Keratinocyte (primary cell): Measurements from ENCODE around the gene MRS2. TPM values are rescaled to one million over a fixed set of nuclear protein-coding genes. Genes with fewer than 3 reads are reported as not detected.

Experiments
- DNase-seq: peaks from one replicate; pipeline ENCODE4 v3.0.0-alpha.2; 2011; ENCODE audit warnings: low read depth, missing footprints, low spot score
- FAIRE-seq: peaks from 2 replicates; lab custom pipeline; 2011; peaks lifted over from hg19 to GRCh38; lab: Jason Lieb, UNC
- H2AFZ ChIP-seq: 2 replicates; pipeline ENCODE4 v1.6.0; 2012; ENCODE audit warnings: low read length, control low read depth, inconsistent platforms; ENCODE audit not compliant: control insufficient read depth
- H3K27ac ChIP-seq: 2 replicates; pipeline ENCODE4 v1.5.1; 2011; ENCODE audit warnings: low read length; ENCODE audit not compliant: control insufficient read depth, insufficient read depth
- H3K27me3 ChIP-seq: 3 replicates; pipeline ENCODE4 v1.6.0; 2011; ENCODE audit warnings: low read length; ENCODE audit not compliant: control insufficient read depth, insufficient read depth; ENCODE audit errors: extremely low read depth
- H3K36me3 ChIP-seq, 2 experiments: 2 replicates in 1 of 2; 3 replicates in 1 of 2; pipeline ENCODE4 v1.5.1; 2011; ENCODE audit warnings: low read length in 2 of 2, mild to moderate bottlenecking in 1 of 2; ENCODE audit not compliant: control insufficient read depth in 2 of 2, insufficient read depth in 2 of 2; ENCODE audit errors: extremely low read depth in 1 of 2
- H3K4me1 ChIP-seq: 3 replicates; pipeline ENCODE4 v1.5.1; 2011; ENCODE audit warnings: low read length; ENCODE audit not compliant: control insufficient read depth, insufficient read depth; ENCODE audit errors: extremely low read depth
- H3K4me2 ChIP-seq: 3 replicates; pipeline ENCODE4 v1.6.0; 2011; ENCODE audit warnings: low read depth, low read length; ENCODE audit not compliant: control insufficient read depth, insufficient read depth; ENCODE audit errors: extremely low read depth
- H3K4me3 ChIP-seq, 3 experiments: fragments of 200-600 bp in 1 of 3; sonication (generic) in 1 of 3; 2 replicates in 2 of 3; 3 replicates in 1 of 3; pipeline ENCODE4 v1.5.1; 2011 to 2016; ENCODE audit warnings: low read length in 3 of 3, mild to moderate bottlenecking in 3 of 3, control low read depth in 2 of 3, inconsistent platforms in 1 of 3, low read depth in 1 of 3, mixed read lengths in 1 of 3, mixed run types in 1 of 3, moderate library complexity in 1 of 3; ENCODE audit not compliant: control insufficient read depth in 2 of 3, insufficient read depth in 2 of 3; ENCODE audit errors: extremely low read depth in 1 of 3
- H3K79me2 ChIP-seq: 2 replicates; pipeline ENCODE4 v1.6.0; 2012; ENCODE audit warnings: low read length; ENCODE audit not compliant: control insufficient read depth, insufficient read depth
- H3K9ac ChIP-seq: 3 replicates; pipeline ENCODE4 v1.6.0; 2011; ENCODE audit warnings: low read length; ENCODE audit not compliant: control insufficient read depth, insufficient read depth; ENCODE audit errors: extremely low read depth
- H3K9me1 ChIP-seq: 3 replicates; pipeline ENCODE4 v1.6.0; 2011; ENCODE audit warnings: low read length; ENCODE audit not compliant: control insufficient read depth, insufficient read depth; ENCODE audit errors: extremely low read depth
- H3K9me3 ChIP-seq: 2 replicates; pipeline ENCODE4 v1.5.1; 2012; ENCODE audit warnings: low read depth, low read length; ENCODE audit not compliant: control insufficient read depth
- H4K20me1 ChIP-seq: 3 replicates; pipeline ENCODE4 v1.6.0; 2011; ENCODE audit warnings: low read length; ENCODE audit not compliant: control insufficient read depth, insufficient read depth; ENCODE audit errors: extremely low read depth
- CTCF ChIP-seq, 3 experiments: IDR thresholded peaks in 1 of 3; conservative IDR thresholded peaks in 1 of 3; optimal IDR thresholded peaks in 1 of 3; 2 replicates in 2 of 3; 3 replicates in 1 of 3; pipeline versions ENCODE3 to v1.5.1; 2011; ENCODE audit warnings: low read length in 3 of 3, mild to moderate bottlenecking in 3 of 3, moderate library complexity in 2 of 3, control low read depth in 1 of 3, inconsistent platforms in 1 of 3; ENCODE audit not compliant: insufficient read depth in 2 of 3; ENCODE audit errors: extremely low read depth in 1 of 3
- EZH2 ChIP-seq: IDR thresholded peaks from one replicate; pipeline ENCODE4 v1.6.1; 2012; ENCODE audit warnings: inconsistent platforms, mild to moderate bottlenecking, low read length, moderate library complexity
- dilution Hi-C: fragments of 300-500 bp; cut with MboI; formaldehyde crosslinking; loops from one replicate; pipeline ENCODE4 v1.7.0; 2020; ENCODE audit warnings: low sequenced_read_pairs; ENCODE audit not compliant: extremely low pct_ligation_motif_present
- polyA plus RNA-seq, 5 experiments: library from polyadenylated mRNA; depleted of rRNA in 3 of 5; stranded (reverse) in 3 of 5; stranded (forward) in 1 of 5; unstranded in 1 of 5; fragments of >200 nt; gene quantifications; 1 replicate in 1 of 5; 2 replicates in 3 of 5; 3 replicates in 1 of 5; pipeline versions ENCODE4 v1.2.1 to v1.2.3, GENCODE V29; 2011 to 2012; ENCODE audit warnings: missing spikeins in 2 of 5, low read depth in 1 of 5, low replicate concordance in 1 of 5

MRS2 gene
- polyA plus RNA-seq, 1 donor (not counting 4 experiments of a cell fraction or from before 2014, with no cell fraction given): 26.9 TPM

- Histone ChIP-seq H3K79me2 (no peaks in the 10 kb centered on the region), H3K9me3 (no peaks in the 10 kb centered on the region), H3K9ac (no peak overlapping the region), H3K4me2 (no peak overlapping the region), H3K9me1 (no peaks in the 10 kb centered on the region), H3K4me1 (peaks cover 11% of the 10 kb centered on the region), H3K4me3 (no peak overlapping the region), H3K27me3 (peaks cover 14% of the 10 kb centered on the region), H3K36me3 (no peaks in the 10 kb centered on the region), H3K27ac (no peak overlapping the region), H2AFZ (no peak overlapping the region), H4K20me1 (no peaks in the 10 kb centered on the region)
- dilution Hi-C loops: no loop called here
- FAIRE-seq: no peak
- DNase-seq: no peak
- TF ChIP-seq CTCF (optimal IDR thresholded peaks at IDR 0.05 in 1 of 3, IDR thresholded peaks at IDR 0.05 in 1 of 3, conservative IDR thresholded peaks at IDR 0.05 in 1 of 3; ENCODE audit: extremely low read depth in 1 of 3, insufficient read depth in 2 of 3, low read length in 3 of 3): no peak
- TF ChIP-seq EZH2: no peak
Observed at GRCh38 chr6:24355393-24355792, 47.3 kb upstream of the MRS2 start.

DNA sequence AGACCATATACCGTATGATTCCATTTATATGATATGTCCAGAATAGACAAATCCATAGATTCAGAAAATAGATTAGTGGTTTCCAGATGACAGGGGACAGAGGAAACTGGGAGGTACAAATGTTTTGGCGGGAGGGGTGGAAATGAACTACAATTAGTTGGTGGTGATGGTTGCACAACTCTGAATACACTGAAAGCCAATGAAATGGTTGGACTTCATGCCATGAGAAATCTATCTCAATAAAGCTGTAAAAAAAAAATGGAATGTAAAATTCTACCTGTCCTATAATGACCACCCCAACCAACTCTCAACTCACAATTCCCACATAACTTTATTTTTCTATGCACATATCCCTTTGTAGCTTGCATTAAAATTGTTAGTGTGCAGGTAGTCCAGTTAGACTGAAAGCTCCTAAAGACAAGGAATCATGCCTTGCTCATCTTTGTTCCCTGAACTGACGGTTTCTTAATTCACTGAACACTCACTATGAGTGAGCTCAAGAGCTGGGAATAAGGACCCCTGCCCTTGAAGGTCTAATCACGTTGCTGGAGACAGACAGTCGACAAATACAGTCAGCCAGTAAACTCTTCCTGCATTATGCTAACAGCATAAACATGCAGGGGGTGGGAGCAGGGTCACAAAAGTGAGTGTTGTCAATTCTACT lies 46.3 kb upstream of the MRS2 start:
- H3K36me3 ChIP-seq: no peaks in the 10 kb centered on the region
- TF ChIP-seq CTCF (optimal IDR thresholded peaks at IDR 0.05 in 1 of 3, IDR thresholded peaks at IDR 0.05 in 1 of 3, conservative IDR thresholded peaks at IDR 0.05 in 1 of 3; ENCODE audit: extremely low read depth in 1 of 3, insufficient read depth in 2 of 3, low read length in 3 of 3) (no peak), EZH2 (no peak)
- H3K9me3 ChIP-seq: no peaks in the 10 kb centered on the region
- no peak overlapping the region for H3K9ac ChIP-seq
- no peaks in the 10 kb centered on the region for H3K9me1 ChIP-seq
- no peaks in the 10 kb centered on the region for H3K79me2 ChIP-seq
- FAIRE-seq (no peak), DNase-seq (no peak)
- no peak overlapping the region for H3K27ac ChIP-seq
- dilution Hi-C loops: no loop called here
- H3K4me2 ChIP-seq: no peak overlapping the region
- H4K20me1 ChIP-seq: no peaks in the 10 kb centered on the region
- H3K4me3 ChIP-seq: no peak overlapping the region
- H3K4me1 ChIP-seq: peaks cover 11% of the 10 kb centered on the region
- H3K27me3 ChIP-seq: peaks cover 14% of the 10 kb centered on the region
- no peak overlapping the region for H2AFZ ChIP-seq
